Liver (tissue), 9 donors: ENCODE results near the gene MACROD1. TPM values are rescaled to one million over a fixed set of nuclear protein-coding genes. Genes with fewer than 3 reads are reported as not detected.

Source experiments
- DNase-seq: peaks from one replicate; pipeline ENCODE4 v3.0.0-alpha.2; 2017; ENCODE audit warnings: low spot score
- H3K27ac ChIP-seq, 2 donors: one replicate each; pipeline ENCODE4 v1.7.0; 2013; ENCODE audit warnings: inconsistent platforms in 2 of 2, low read length in 2 of 2, control low read depth in 1 of 2, low read depth in 1 of 2, mild to moderate bottlenecking in 1 of 2
- H3K27me3 ChIP-seq, 4 donors: one replicate each; pipeline versions ENCODE4 v1.6.1 to v1.7.0; 2013; ENCODE audit warnings: low read length in 3 of 4, inconsistent platforms in 1 of 4, mild to moderate bottlenecking in 1 of 4, moderate library complexity in 1 of 4; ENCODE audit not compliant: control insufficient read depth in 4 of 4, insufficient read depth in 4 of 4
- H3K36me3 ChIP-seq, 4 donors: one replicate each; pipeline versions ENCODE4 v1.6.1 to v1.7.0; 2013; ENCODE audit warnings: low read length in 3 of 4, mild to moderate bottlenecking in 3 of 4, low read depth in 1 of 4, moderate library complexity in 1 of 4; ENCODE audit not compliant: control insufficient read depth in 4 of 4, insufficient read depth in 3 of 4
- H3K4me1 ChIP-seq, 4 donors: one replicate each; pipeline versions ENCODE4 v1.6.1 to v1.7.0; 2013; ENCODE audit warnings: low read length in 3 of 4, mild to moderate bottlenecking in 3 of 4, moderate library complexity in 1 of 4; ENCODE audit not compliant: control insufficient read depth in 4 of 4, insufficient read depth in 4 of 4
- H3K4me3 ChIP-seq, 3 donors: one replicate each; pipeline versions ENCODE4 v1.6.1 to v1.7.0; 2013; ENCODE audit warnings: low read length in 3 of 3, control low read depth in 1 of 3, low read depth in 1 of 3, mild to moderate bottlenecking in 1 of 3
- H3K9ac ChIP-seq, 2 donors: one replicate each; pipeline ENCODE4 v1.7.0; 2013; ENCODE audit warnings: low read length in 2 of 2, mild to moderate bottlenecking in 2 of 2, moderate library complexity in 2 of 2, control low read depth in 1 of 2, low read depth in 1 of 2
- H3K9me3 ChIP-seq, 4 donors: one replicate each; pipeline versions ENCODE4 v1.6.1 to v1.7.0; 2013; ENCODE audit warnings: low read length in 3 of 4; ENCODE audit not compliant: control insufficient read depth in 4 of 4
- CTCF ChIP-seq: fragments of 150-350 bp; IDR thresholded peaks from 2 replicates; pipeline ENCODE4 v1.5.1; 2017; ENCODE audit warnings: improper control_type of control experiment, low read depth, low read length; ENCODE audit not compliant: missing input control
- EGR1 ChIP-seq, 2 donors: IDR thresholded peaks; 2 replicates each; pipeline ENCODE4 v1.6.1; 2016 to 2018; ENCODE audit warnings: antibody characterized with exemption in 2 of 2, low read depth in 2 of 2
- FOXA1 ChIP-seq: IDR thresholded peaks from 2 replicates; pipeline ENCODE4 v1.6.1; 2016; ENCODE audit warnings: antibody characterized with exemption
- FOXA2 ChIP-seq: IDR thresholded peaks from 2 replicates; pipeline ENCODE4 v1.6.1; 2016; ENCODE audit warnings: antibody characterized with exemption
- GABPA ChIP-seq, 2 donors: IDR thresholded peaks in 1 of 2; conservative IDR thresholded peaks in 1 of 2; 2 replicates each; pipeline ENCODE4 v1.6.1; 2016; ENCODE audit warnings: antibody characterized with exemption in 2 of 2, mild to moderate bottlenecking in 1 of 2, moderate library complexity in 1 of 2
- HNF4A ChIP-seq, 2 donors: conservative IDR thresholded peaks; 2 replicates each; pipeline ENCODE4 v1.6.1; 2016; ENCODE audit warnings: antibody characterized with exemption in 2 of 2, mild to moderate bottlenecking in 2 of 2
- HNF4G ChIP-seq: IDR thresholded peaks from 2 replicates; pipeline ENCODE4 v1.6.1; 2016; ENCODE audit warnings: antibody characterized with exemption
- JUND ChIP-seq, 2 donors: IDR thresholded peaks; 2 replicates each; pipeline ENCODE4 v1.6.1; 2016; ENCODE audit warnings: antibody characterized with exemption in 2 of 2
- NR2F2 ChIP-seq: IDR thresholded peaks from 2 replicates; pipeline ENCODE4 v1.6.1; 2016; ENCODE audit warnings: antibody characterized with exemption
- RAD21 ChIP-seq, 2 donors: IDR thresholded peaks; 2 replicates each; pipeline ENCODE4 v1.6.1; 2016; ENCODE audit warnings: antibody characterized with exemption in 2 of 2, mild to moderate bottlenecking in 2 of 2
- RXRA ChIP-seq, 2 donors: IDR thresholded peaks; 2 replicates each; pipeline ENCODE4 v1.6.1; 2017 to 2018; ENCODE audit warnings: antibody characterized with exemption in 2 of 2, mild to moderate bottlenecking in 1 of 2
- SP1 ChIP-seq: IDR thresholded peaks from 2 replicates; pipeline ENCODE4 v1.6.1; 2018; ENCODE audit warnings: antibody characterized with exemption, mild to moderate bottlenecking
- TAF1 ChIP-seq: conservative IDR thresholded peaks from 2 replicates; pipeline ENCODE4 v1.6.1; 2016; ENCODE audit warnings: antibody characterized with exemption, mild to moderate bottlenecking
- YY1 ChIP-seq: IDR thresholded peaks from 2 replicates; pipeline ENCODE4 v1.6.1; 2016; ENCODE audit warnings: antibody characterized with exemption, mild to moderate bottlenecking
- WGBS: extraction: QIAGEN DNeasy Blood & Tissue Kit; methylation state at CpG from one replicate; pipeline ENCODE4 v1.1.7; 2013; 5-methylcytosine and 5-hydroxymethylcytosine counted together
- polyA plus RNA-seq, 2 donors: library from polyadenylated mRNA; stranded (reverse) in 1 of 2; unstranded in 1 of 2; fragments of 200-250 nt in 1 of 2; fragments of >200 nt in 1 of 2; fragmentation: Nextera tagmentation in 1 of 2; extraction: Ambion mirVana in 1 of 2; gene quantifications; one replicate each; pipeline versions ENCODE4 v1.2.1 to v1.2.3, GENCODE V29; 2013 to 2015
- total RNA-seq, 2 donors: library from RNA; depleted of rRNA; stranded (reverse); fragments of >200 nt; gene quantifications; one replicate each; pipeline ENCODE4 v1.2.3, GENCODE V29; 2014
- TF ChIP-seq, protein P1 (sequence below): IDR thresholded peaks from 2 replicates; pipeline ENCODE4 v1.6.1; 2016; ENCODE audit warnings: antibody characterized with exemption
- TF ChIP-seq, protein P2 (sequence below): IDR thresholded peaks from 2 replicates; pipeline ENCODE4 v1.6.1; 2016; ENCODE audit warnings: antibody characterized with exemption
- donor health status: healthy.
- donor health status: healthy.
- donor health status: healthy.
- donor health status: healthy.
- donor health status: healthy.

MACROD1 gene
- total and polyA plus RNA-seq, 4 donors = 8.9 to 25.9 (median 13.1) TPM

DNA sequence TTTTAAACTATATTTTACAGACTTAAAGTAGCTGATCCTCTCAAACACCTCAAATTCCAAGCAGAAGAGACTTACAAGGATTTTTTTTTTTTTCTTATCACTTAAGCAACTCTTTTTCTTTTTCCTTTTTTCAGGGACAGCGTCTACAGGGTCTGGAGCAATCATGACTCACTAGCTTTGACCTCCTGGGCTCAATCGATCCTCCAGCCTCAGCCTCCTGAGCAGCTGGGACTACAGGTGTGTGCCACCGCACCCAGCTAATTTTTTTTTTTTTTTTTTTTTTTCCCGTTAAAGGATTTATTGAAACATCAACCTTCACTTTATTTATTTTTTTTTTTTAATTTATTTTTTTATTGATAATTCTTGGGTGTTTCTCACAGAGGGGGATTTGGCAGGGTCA is 4.5 kb upstream of the MACROD1 start (continued):
- no peak for TF ChIP-seq CTCF
- no peak for TF ChIP-seq YY1
- no peak for TF ChIP-seq FOXA2
- TF ChIP-seq, protein P1, sequence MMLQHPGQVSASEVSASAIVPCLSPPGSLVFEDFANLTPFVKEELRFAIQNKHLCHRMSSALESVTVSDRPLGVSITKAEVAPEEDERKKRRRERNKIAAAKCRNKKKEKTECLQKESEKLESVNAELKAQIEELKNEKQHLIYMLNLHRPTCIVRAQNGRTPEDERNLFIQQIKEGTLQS = no peak
- TF ChIP-seq FOXA1 = no peak
- no peak for TF ChIP-seq RXRA (IDR thresholded peaks at IDR 0.05)
- TF ChIP-seq GABPA (IDR thresholded peaks at IDR 0.05 in 1 of 2, conservative IDR thresholded peaks at IDR 0.05 in 1 of 2) = no peak

DNA sequence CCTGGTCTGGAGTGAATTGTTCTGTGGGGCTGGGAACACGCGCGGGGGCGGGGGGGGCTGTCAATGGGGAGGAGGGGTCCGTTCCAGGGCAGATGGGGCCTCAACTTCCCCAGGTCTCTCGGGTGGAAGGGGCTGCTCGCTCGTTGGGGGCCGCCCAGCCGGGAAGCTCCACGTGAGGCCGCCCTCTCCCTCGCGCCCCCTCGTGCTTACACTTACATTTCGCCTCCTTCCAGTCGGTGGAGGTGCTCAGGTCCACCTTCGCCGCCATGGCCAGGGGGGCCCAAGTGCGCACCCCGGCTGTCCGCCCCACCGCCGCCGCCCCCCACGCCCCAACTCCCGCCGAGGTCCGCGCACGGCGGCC is 452 bp downstream of the MACROD1 start:
- no peak for DNase-seq

More for the DNA sequence above, 452 bp downstream of the MACROD1 start:
- TF ChIP-seq, protein P1 = no peak
- TF ChIP-seq SP1 (no peak), FOXA2 (no peak), RAD21 (IDR thresholded peaks at IDR 0.05) (no peak), HNF4A (conservative IDR thresholded peaks at IDR 0.05) (no peak), EGR1 (IDR thresholded peaks at IDR 0.05; ENCODE audit: low read depth in 2 of 2) (no peak), CTCF (no peak), TAF1 (no peak), GABPA (IDR thresholded peaks at IDR 0.05 in 1 of 2, conservative IDR thresholded peaks at IDR 0.05 in 1 of 2) (no peak), HNF4G (no peak), NR2F2 (no peak), JUND (IDR thresholded peaks at IDR 0.05) (no peak)
- TF ChIP-seq, protein P2, sequence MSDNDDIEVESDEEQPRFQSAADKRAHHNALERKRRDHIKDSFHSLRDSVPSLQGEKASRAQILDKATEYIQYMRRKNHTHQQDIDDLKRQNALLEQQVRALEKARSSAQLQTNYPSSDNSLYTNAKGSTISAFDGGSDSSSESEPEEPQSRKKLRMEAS = no peak
- H3K9me3 ChIP-seq = no peaks in the 10 kb centered on the region
- H3K27me3 ChIP-seq = no peaks in the 10 kb centered on the region
- 1% methylated on average over 32 of the region's 32 CpGs for WGBS
- H3K9ac ChIP-seq = peak overlapping the region in 1 of 2 donors; percentile 48
- H3K36me3 ChIP-seq = no peaks in the 10 kb centered on the region
- H3K4me1 ChIP-seq = peaks cover 0 to 13% (median 9%) of the 10 kb centered on the region in 4 donors
- peak overlapping the region; percentile 62 to 88 (median 86) for H3K4me3 ChIP-seq
- H3K27ac ChIP-seq = peak overlapping the region; percentile 84 to 85
